GM19099 (cell line): ENCODE data around the gene PRKAR1B.

Experiments used
- POLR2A ChIP-seq: IDR thresholded peaks from 3 replicates; pipeline ENCODE4 v1.6.1; 2011; ENCODE audit warnings: low read depth; ENCODE audit not compliant: insufficient read length; ENCODE audit errors: extremely low read depth

Gene PRKAR1B

GRCh38 chr7:748446-748845, 21.4 kb upstream of the PRKAR1B start:
- TF ChIP-seq POLR2A: no peak

DNA sequence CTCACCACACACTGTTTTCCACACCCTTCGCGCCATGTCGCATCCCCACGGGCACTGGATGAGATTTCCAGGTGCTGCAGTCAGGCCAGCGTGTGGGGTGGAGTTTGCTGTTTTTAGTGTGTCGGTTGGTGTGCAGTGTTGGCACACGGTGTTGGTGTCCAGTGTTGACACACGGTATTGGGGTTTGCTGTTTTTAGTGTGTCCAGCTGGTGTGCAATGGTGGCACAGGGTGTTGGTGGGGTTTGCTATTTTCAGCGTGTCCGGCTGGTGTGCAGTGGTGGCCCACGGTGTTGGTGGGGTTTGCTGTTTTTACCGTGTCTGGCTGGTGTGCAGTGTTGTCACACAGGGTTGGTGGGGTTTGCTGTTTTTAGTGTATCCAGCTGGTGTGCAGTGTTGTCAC, 20.1 kb upstream of the PRKAR1B start:
- no peak for TF ChIP-seq POLR2A

DNA sequence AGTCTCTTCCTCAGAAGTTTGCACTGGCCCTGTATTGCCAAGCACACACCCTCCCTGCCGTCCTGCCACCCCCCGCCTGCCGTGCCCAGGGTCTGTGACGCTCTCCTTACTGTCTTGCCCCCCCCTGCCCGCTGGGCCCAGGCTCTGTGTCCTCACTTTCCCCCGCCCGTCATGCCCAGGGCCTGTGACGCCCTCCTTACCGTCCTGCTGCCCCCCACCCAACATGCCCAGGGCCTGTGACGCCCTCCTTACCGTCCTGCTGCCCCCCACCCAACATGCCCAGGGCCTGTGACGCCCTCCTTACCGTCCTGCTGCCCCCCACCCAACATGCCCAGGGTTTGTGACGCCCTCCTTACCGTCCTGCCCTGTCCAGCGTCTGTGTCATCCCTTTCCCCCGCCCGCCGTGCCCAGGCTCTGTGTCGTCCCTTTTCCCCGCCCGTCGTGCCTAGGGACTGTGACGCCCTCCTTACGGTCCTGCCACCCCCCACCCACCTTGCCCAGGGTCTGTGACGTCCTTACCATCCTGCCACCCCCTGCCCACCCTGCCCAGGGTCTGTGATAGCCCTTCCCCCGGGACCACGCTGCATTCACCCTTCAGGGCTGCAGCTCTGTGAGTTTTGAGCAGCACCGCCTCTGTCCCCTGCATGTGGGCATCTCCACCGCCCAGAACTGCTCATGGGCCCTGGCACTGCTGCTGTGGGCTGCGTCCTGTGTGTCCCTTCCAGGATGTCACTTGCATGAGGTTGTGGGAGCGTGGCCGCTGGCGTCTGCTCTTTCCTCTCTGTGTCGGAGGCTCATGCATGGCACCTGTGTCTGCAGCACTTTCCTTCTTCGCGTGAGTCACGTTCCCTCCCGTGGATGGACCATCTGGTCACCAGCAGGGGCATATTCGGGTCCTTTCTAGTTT, 19.3 kb upstream of the PRKAR1B start:
- no peak for TF ChIP-seq POLR2A

DNA sequence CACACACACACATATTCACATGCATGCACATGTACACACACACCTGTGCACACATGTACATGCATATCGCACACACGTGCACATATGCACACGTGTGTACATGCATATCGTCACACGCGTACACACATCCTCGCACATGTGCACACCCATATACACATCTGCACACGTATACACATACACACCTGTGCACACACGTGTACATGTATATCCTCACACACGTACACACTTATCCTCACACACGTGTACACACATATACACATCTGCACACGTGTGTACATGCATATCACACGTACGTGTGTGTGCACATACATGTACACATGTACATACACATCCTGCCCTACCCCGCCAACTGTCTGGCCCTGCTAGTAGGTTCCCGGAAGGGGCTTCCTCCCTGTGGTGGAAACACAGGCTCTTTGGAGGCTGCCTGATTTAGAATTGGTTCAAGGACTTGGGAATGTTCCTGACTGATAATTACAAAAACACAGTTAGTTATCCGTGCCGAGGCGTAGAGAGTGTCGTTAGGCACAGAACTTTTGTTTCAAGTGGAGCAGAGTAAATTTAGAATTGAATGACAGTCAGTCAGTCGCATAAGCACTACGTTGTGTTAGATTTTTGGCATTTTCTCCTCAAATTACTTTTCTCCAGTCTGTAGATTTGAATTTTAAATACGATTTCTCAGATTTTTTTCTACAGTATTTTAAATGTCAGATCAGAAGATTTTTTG, 18.5 kb upstream of the PRKAR1B start:
- TF ChIP-seq POLR2A: no peak

GRCh38 chr7:744854-745430, 17.9 kb upstream of the PRKAR1B start:
- no peak for TF ChIP-seq POLR2A

DNA sequence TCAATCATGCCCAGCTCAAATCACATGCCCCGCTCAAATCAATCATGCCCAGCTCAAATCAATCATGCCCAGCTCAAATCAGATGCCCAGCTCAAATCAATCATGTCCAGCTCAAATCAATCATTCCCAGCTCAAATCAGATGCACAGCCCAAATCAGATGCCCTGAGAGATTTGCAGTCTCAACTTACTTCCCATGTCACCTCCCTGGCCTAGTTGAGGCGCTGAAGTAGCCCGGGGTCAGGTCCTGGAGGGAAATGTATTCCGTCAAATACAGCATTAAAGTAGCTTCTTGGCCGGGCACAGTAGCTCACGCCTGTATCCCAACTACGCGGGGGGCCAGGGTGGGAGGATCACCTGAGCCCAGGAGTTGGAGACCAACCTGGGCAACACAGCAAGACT, 15.7 kb upstream of the PRKAR1B start:
- TF ChIP-seq POLR2A: no peak

DNA sequence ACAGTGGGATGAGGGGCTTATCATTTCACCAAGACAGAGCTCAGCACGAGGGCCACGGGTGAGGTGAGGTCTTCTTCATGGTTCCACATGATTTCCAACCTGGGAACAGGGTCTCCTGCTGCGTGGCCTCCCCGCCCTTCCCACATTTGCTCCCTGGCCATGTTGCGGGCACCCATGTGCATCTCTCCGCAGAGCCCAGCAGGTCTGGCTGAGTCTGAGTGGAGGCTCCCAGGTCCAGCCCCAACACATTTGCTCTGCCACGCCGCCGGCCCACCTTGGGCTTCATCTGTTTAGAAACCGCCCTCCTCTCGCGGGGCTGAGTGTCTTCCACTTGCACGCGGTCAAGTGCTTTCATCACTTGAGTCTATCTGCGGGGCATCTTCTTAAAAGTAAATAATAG, 14.8 kb upstream of the PRKAR1B start:
- TF ChIP-seq POLR2A: no peak

- no peak for TF ChIP-seq POLR2A
These were observed 14.2 kb upstream of the PRKAR1B start for GRCh38 chr7:741191-741671.

- TF ChIP-seq POLR2A: no peak
These were observed 13.2 kb upstream of the PRKAR1B start for GRCh38 chr7:739983-740942.

DNA sequence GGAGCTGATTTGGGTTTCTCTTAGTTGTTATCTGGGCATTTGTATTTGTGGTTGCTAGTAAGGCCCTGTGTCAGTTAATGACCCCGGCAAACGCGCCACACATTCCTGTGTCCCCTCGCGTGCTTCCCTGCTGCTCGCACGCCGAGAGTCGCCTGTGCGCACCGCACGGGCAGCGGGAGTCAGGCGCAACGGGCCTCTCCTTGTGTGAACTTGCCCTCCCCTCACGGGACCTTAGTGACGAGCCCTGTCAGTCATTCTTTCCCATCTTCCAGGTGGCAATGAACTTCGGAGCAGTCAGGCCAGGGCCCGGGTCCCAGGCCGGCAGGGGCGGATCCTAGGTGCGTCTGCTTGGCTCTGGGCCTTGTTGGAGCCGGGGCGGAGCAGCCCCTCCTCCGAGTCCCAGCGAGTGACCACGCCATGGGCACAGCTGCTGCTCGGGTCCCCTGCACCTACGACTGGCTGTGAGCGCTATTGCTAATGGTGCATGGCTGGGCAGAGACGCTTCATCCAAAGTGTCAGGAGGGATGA, 12.4 kb upstream of the PRKAR1B start:
- TF ChIP-seq POLR2A: no peak

GRCh38 chr7:738723-739454, 11.8 kb upstream of the PRKAR1B start:
- TF ChIP-seq POLR2A: no peak

DNA sequence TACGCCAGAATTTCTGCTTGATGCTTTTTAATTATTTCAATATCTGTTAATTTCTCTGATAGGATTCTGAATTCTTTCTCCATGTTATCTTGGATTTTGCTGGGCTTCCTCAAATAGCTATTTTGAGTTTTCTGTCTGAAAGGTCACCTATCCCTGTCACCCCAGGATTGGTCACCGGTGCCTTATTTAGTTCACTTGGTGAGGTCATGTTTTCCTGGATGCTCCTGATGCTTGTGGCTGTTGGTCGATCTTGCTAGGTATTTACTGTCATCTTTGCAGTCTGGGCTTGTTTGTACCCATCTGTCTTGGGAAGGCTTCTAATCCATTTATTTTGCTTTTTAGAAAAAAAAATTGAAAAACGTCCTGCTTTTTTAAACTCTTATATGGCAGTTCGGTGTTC, 11.2 kb upstream of the PRKAR1B start:
- TF ChIP-seq POLR2A: no peak

DNA sequence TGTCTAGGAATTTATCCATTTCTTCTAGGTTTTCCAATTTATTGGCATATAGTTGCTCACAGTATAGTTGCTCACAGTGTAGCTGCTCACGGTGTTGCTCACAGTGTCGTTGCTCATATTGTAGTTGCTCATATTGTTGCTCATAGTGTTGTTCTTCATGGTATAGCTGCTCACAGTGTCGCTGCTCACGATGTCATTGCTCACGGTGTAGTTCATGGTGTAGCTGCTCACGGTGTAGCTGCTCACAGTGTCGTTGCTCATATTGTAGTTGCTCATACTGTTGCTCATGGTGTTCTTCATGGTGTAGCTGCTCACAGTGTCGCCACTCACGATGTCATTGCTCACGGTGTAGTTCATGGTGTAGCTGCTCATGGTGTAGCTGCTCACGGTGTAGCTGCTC, 7.7 kb upstream of the PRKAR1B start:
- TF ChIP-seq POLR2A: no peak

- no peak for TF ChIP-seq POLR2A
These were observed 7.1 kb upstream of the PRKAR1B start for GRCh38 chr7:734214-734613.
